Measurements from ENCODE around the gene MMP14. TPM values are rescaled to one million over a fixed set of nuclear protein-coding genes. Genes with fewer than 3 reads are reported as not detected.

MMP14 gene
- total and polyA plus RNA-seq, 7 donors = 21.0 to 140 (median 86.6) TPM

DNA sequence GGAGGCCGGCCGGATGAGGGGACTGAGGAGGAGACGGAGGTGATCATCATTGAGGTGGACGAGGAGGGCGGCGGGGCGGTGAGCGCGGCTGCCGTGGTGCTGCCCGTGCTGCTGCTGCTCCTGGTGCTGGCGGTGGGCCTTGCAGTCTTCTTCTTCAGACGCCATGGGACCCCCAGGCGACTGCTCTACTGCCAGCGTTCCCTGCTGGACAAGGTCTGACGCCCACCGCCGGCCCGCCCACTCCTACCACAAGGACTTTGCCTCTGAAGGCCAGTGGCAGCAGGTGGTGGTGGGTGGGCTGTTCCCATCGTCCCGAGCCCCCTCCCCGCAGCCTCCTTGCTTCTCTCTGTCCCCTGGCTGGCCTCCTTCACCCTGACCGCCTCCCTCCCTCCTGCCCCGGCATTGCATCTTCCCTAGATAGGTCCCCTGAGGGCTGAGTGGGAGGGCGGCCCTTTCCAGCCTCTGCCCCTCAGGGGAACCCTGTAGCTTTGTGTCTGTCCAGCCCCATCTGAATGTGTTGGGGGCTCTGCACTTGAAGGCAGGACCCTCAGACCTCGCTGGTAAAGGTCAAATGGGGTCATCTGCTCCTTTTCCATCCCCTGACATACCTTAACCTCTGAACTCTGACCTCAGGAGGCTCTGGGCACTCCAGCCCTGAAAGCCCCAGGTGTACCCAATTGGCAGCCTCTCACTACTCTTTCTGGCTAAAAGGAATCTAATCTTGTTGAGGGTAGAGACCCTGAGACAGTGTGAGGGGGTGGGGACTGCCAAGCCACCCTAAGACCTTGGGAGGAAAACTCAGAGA lies 9.6 kb downstream of the MMP14 start:
- intact Hi-C loops (cut with DNase I) = loop anchor here (10.0 kb wide), 1 partner anchor 1589 kb away; no protein-coding TSS in a partner anchor
- Histone ChIP-seq H3K27me3 (no peaks in the 10 kb centered on the region), H3K9me3 (no peaks in the 10 kb centered on the region), H3K4me1 (peaks cover 0 to 92% (median 80%) of the 10 kb centered on the region in 4 donors), H3K4me3 (no peak overlapping the region), H3K27ac (peak overlapping the region; percentile 86 to 98 (median 89)), H3K36me3 (peaks cover 60 to 63% (median 61%) of the 10 kb centered on the region in 4 donors)
- DNase-seq = peak; percentile 67
- TF ChIP-seq, protein P1, sequence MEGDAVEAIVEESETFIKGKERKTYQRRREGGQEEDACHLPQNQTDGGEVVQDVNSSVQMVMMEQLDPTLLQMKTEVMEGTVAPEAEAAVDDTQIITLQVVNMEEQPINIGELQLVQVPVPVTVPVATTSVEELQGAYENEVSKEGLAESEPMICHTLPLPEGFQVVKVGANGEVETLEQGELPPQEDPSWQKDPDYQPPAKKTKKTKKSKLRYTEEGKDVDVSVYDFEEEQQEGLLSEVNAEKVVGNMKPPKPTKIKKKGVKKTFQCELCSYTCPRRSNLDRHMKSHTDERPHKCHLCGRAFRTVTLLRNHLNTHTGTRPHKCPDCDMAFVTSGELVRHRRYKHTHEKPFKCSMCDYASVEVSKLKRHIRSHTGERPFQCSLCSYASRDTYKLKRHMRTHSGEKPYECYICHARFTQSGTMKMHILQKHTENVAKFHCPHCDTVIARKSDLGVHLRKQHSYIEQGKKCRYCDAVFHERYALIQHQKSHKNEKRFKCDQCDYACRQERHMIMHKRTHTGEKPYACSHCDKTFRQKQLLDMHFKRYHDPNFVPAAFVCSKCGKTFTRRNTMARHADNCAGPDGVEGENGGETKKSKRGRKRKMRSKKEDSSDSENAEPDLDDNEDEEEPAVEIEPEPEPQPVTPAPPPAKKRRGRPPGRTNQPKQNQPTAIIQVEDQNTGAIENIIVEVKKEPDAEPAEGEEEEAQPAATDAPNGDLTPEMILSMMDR (IDR thresholded peaks at IDR 0.05) = no peak
- TF ChIP-seq POLR2AphosphoS5 (IDR thresholded peaks at IDR 0.05) (no peak), EP300 (IDR thresholded peaks at IDR 0.05) (no peak), POLR2A (IDR thresholded peaks at IDR 0.05) (no peak)
- 89 to 92% methylated on average over 26 of the region's 26 CpGs for WGBS, 2 donors

DNA sequence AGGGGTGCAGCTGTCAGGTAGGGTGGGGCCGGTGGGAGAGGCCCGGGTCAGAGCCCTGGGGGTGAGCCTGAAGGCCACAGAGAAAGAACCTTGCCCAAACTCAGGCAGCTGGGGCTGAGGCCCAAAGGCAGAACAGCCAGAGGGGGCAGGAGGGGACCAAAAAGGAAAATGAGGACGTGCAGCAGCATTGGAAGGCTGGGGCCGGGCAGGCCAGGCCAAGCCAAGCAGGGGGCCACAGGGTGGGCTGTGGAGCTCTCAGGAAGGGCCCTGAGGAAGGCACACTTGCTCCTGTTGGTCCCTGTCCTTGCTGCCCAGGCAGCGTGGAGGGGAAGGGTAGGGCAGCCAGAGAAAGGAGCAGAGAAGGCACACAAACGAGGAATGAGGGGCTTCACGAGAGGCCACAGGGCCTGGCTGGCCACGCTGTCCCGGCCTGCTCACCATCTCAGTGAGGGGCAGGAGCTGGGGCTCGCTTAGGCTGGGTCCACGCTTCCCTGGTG lies 10.5 kb downstream of the MMP14 start:
- DNase-seq = no peak
- H3K4me1 ChIP-seq = peaks cover 0 to 92% (median 80%) of the 10 kb centered on the region in 4 donors
- WGBS, 2 donors = 79 to 81% methylated on average over 11 of the region's 11 CpGs
- H3K27me3 ChIP-seq = no peaks in the 10 kb centered on the region
- H3K27ac ChIP-seq = peak overlapping the region; percentile 86 to 98 (median 89)
- no peak overlapping the region for H3K4me3 ChIP-seq
- TF ChIP-seq EP300 (IDR thresholded peaks at IDR 0.05) (no peak), POLR2A (IDR thresholded peaks at IDR 0.05) (no peak), POLR2AphosphoS5 (IDR thresholded peaks at IDR 0.05) (no peak)
- TF ChIP-seq, protein P1 (IDR thresholded peaks at IDR 0.05) = no peak
- H3K9me3 ChIP-seq = no peaks in the 10 kb centered on the region
- intact Hi-C loops (cut with DNase I) = loop anchor here (10.0 kb wide), 1 partner anchor 1588 kb away; no protein-coding TSS in a partner anchor
- peaks cover 52 to 54% (median 53%) of the 10 kb centered on the region in 4 donors for H3K36me3 ChIP-seq

DNA sequence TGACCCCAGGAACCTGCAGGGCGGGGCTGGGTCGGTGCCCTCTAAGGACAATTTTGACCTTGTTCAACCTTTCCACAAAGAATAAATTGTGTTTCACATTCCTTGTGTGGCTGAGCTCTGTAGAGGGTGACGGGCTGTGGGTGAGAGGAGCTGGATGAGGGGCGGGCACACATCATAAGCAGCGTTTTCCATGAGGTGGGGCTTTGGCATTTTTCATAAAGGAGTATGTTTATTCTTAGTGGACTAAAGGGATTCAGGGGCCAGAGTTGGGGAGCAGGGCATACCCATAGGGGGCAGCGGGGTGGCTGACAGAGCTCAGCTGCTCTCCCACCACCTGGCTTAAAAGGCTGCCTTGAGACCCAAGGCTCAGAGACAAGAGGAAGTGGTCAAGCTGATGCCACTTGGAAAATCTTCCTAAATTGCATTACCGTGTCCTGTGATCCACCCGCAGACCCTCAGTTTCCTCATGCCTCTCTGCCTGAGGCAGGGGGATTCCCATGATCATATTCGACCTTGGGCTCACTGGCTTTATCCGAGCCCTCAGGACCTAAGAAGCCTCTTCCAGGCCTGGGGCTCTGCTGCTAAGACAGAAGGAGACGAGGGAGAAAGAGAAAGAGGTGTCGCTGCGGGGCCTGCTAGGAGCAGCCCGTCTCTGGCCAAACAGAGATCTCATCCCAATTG lies 11.4 kb downstream of the MMP14 start:
- TF ChIP-seq EP300 (IDR thresholded peaks at IDR 0.05) (peak in 1 of 4 donors; percentile 47), POLR2A (IDR thresholded peaks at IDR 0.05) (no peak), POLR2AphosphoS5 (IDR thresholded peaks at IDR 0.05) (peak in 1 of 4 donors; percentile 37)
- peaks cover 0 to 92% (median 83%) of the 10 kb centered on the region in 4 donors for H3K4me1 ChIP-seq
- peak; percentile 73 for DNase-seq
- intact Hi-C loops (cut with DNase I) = loop anchor here (10.0 kb wide), 1 partner anchor 1587 kb away; no protein-coding TSS in a partner anchor
- H3K9me3 ChIP-seq = no peaks in the 10 kb centered on the region
- peaks cover 43 to 45% (median 44%) of the 10 kb centered on the region in 4 donors for H3K36me3 ChIP-seq
- H3K4me3 ChIP-seq = peak overlapping the region in 1 of 4 donors; percentile 11
- no peaks in the 10 kb centered on the region for H3K27me3 ChIP-seq
- H3K27ac ChIP-seq = peak overlapping the region; percentile 86 to 98 (median 89)
- 62 to 65% methylated on average over 14 of the region's 14 CpGs for WGBS, 2 donors

DNA sequence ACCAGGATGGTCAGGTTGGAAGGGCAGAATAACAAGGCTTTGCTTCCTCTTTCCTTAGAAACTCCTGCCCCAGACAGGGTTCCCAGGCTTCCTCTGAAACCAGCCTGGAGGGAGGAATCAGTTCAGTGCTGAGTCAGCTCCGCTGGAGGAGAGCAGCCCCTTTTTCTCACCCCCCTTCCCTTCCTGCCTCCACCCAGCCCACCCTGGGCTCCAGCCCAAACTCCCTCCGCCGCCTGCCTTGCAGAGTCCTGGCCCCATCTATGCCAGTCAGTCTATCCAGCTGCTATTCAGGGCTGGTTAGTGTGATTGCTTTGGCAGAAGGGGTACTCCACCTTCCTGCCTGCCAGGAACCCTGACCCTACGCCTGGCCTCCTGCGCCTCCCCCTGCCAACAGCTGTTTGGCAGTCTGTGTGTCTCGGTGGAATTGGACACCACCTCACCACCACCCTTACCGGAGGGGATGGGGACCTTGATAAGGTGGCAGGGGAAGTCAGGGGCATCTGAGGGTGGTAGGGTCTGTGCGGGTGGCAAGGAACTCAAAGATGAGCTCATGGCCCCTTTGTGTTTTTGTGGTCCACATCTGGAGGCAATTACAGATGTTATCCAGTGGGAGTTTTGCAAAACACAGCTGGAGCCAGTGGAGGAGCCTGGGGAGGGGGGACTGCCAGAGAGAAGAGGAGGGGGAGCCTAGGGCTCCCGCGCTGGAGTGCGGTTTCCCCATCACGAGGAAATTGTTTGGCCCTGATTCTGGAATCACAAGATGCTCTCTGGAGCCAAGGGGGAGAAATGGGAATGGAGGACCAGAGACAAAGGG lies 12.2 kb downstream of the MMP14 start:
- peaks cover 0 to 91% (median 84%) of the 10 kb centered on the region in 4 donors for H3K4me1 ChIP-seq
- no peaks in the 10 kb centered on the region for H3K9me3 ChIP-seq
- peaks cover 35 to 37% (median 36%) of the 10 kb centered on the region in 4 donors for H3K36me3 ChIP-seq
- peak; percentile 95 for DNase-seq
- 44 to 66% methylated on average over 12 of the region's 12 CpGs for WGBS, 2 donors
- peak overlapping the region in 2 of 4 donors; percentile 8 to 19 for H3K4me3 ChIP-seq
- intact Hi-C loops (cut with DNase I) = loop anchor here (10.0 kb wide), 1 partner anchor 1586 kb away; no protein-coding TSS in a partner anchor
- H3K27me3 ChIP-seq = no peaks in the 10 kb centered on the region
- TF ChIP-seq POLR2A (IDR thresholded peaks at IDR 0.05) (no peak), EP300 (IDR thresholded peaks at IDR 0.05) (peak; percentile 68 to 91 (median 86)), POLR2AphosphoS5 (IDR thresholded peaks at IDR 0.05) (peak; percentile 54 to 88 (median 64))
- TF ChIP-seq, protein P1 (IDR thresholded peaks at IDR 0.05) = no peak
- H3K27ac ChIP-seq = peak overlapping the region; percentile 86 to 98 (median 89)

Measured in sigmoid colon (tissue), 7 donors.